Activated naive CD4-positive, alpha-beta T cell treated with anti-CD3 and anti-CD28 coated beads, Interleukin-2, amount 10 ng/mL, durations not matched to agents 7 days and 5 days (primary cell): ENCODE results near the gene WDR91.

Experiments
- CTCF ChIA-PET: fragments of 350-600 bp; sonication (Branson Sonifier 250); formaldehyde crosslinking; loops from one replicate; lab custom pipeline; 2021; ENCODE audit warnings: antibody characterized with exemption; lab: Charles Lee
- DNase-seq: peaks from one replicate; pipeline ENCODE4 v3.0.0-alpha.2; 2020
- H3K27ac Mint-ChIP-seq: one replicate; pipeline ENCODE4 v1.8.0; 2021; ENCODE audit warnings: mild to moderate bottlenecking, moderate library complexity, mixed read lengths
- H3K27me3 Mint-ChIP-seq: one replicate; pipeline ENCODE4 v1.8.0; 2021; ENCODE audit warnings: mild to moderate bottlenecking, mixed read lengths
- H3K36me3 Mint-ChIP-seq: one replicate; pipeline ENCODE4 v1.8.0; 2021; ENCODE audit warnings: mixed read lengths
- H3K4me1 Mint-ChIP-seq: one replicate; pipeline ENCODE4 v1.8.0; 2021; ENCODE audit warnings: mixed read lengths
- H3K4me3 Mint-ChIP-seq: one replicate; pipeline ENCODE4 v1.8.0; 2021; ENCODE audit warnings: mild to moderate bottlenecking, moderate library complexity, mixed read lengths
- H3K9me3 Mint-ChIP-seq: one replicate; pipeline ENCODE4 v1.8.0; 2021; ENCODE audit warnings: mixed read lengths

Gene WDR91

DNA sequence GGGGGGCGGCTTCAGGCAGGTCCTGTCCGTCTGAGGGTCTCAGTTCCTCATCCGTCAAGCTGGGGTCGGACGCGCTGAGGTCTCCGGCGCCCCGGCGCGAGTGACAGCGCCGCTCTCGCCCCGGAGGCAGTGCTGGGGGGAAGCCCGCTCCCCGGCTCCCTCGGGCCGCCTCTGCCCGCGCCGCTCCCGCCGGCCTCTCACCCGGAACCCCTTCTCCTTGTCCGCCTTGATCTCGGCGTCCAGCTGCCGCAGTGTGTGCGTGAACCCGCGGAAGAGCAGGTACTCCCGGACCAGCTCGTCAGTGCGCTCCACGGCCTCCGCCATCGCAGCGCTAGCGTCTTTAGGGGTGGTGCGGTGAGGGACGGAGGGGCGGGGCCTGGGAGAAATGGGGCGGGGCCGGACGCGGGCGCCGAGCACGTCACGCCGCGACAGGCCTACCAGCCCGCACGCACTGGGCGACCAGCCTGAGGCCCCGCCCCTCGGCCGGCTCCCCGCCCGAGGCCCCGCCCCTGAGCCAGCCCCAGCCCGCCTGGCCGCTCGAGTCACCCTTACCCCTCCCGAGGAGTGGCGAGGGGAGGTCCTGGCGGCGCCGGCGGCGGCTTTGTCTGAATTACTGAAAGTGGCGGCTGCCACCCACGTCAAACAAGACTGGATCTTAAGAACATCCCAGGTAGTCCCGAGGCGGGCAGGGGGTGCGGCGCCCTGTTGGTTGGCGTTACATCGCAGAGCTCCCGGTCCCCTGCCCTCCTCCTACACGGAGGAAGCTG lies at the start of gene WDR91:
TSS of gene WDR91 (minus strand) at position 348 of the 767 bp plus-strand sequence. CDS start at position 324, 24 bp downstream.
- Mint-ChIP-seq H3K36me3 (peaks cover under 1% of the 10 kb centered on the region), H3K27me3 (peaks cover 18% of the 10 kb centered on the region), H3K4me1 (peaks cover 27% of the 10 kb centered on the region), H3K4me3 (peak within 1 kb of the TSS; percentile 98), H3K9me3 (no peaks in the 10 kb centered on the region), H3K27ac (peak within 1 kb of the TSS; percentile 98)
- CTCF ChIA-PET = interaction anchor here (1.4 kb wide), 1 partner anchor 224 kb away, joined by 5 read pairs; no protein-coding TSS in a partner anchor
- DNase-seq = peak; percentile 96

DNA sequence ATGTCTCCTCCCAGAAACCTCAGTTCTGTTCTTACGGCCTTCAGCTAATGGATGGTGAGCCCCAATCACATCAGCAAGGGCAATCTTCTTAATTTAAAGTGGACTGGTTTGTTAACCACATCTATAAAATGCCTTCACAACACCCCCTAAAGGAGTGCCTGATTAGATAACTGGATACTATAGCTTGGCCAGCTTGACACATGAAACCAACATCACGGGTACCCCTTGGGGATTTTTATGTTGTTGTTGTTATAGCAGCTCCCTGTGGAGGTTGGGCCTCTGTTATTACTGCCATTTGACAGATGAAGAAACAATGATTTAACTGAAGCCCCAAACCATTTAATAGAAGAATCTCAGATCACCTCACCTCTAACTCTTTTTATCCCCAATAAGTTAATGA lies 49.1 kb upstream of the WDR91 start:
- no peak overlapping the region for H3K27ac Mint-ChIP-seq
- no peaks in the 10 kb centered on the region for H3K36me3 Mint-ChIP-seq
- no peaks in the 10 kb centered on the region for H3K4me1 Mint-ChIP-seq
- peaks cover 27% of the 10 kb centered on the region for H3K27me3 Mint-ChIP-seq
- DNase-seq = no peak
- H3K9me3 Mint-ChIP-seq = peaks cover 2% of the 10 kb centered on the region
- no peak overlapping the region for H3K4me3 Mint-ChIP-seq
- CTCF ChIA-PET = interaction anchor here (1.2 to 3.0 kb wide), 2 partner anchors 14 to 21 kb away, joined by 6 read pairs; no protein-coding TSS in a partner anchor

DNA sequence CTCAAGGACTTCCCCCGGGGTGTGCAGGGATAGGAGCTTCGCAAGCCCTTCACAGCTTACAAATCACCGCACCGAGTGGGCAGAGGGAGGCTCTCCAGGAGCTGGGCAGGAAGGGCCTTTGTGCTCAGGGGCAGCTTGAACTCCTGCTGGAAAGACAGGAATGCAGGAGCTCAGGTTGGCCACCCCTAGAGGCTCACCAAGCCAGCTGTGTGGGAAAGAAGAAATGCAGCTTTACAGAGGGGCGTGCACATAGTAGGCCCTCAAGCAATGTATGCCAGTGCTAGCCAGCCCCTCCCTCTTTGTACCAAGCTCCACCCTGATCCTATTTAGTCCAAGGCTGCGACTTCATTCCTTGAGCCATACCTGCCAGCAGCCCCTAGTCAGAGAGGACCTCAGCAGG lies 48.4 kb upstream of the WDR91 start:
- CTCF ChIA-PET = interaction anchor here (1.2 to 3.0 kb wide), 2 partner anchors 15 to 21 kb away, joined by 6 read pairs; no protein-coding TSS in a partner anchor
- H3K27ac Mint-ChIP-seq = no peak overlapping the region
- no peak for DNase-seq

DNA sequence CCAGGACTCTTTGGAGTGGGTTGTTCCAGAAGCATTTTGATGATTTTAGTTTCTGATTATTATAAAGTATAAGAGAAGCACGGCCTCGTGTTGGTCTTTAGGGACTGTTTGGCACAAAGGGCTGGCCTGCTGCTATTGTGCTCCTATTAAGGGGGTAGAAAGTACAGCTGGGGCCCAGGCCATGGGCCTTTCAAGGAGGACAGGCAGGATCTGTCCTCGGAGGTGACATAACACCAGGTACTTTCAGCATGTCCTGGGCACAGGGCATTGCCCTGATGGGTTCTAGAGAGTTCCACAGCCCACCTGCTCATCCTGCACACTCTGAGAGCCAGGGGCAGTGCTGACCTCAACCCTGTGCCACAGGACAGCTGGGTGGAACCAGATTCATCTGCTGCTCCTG lies 47.3 kb upstream of the WDR91 start:
- no peak for DNase-seq

More for the DNA sequence above, 48.4 kb upstream of the WDR91 start:
- H3K9me3 Mint-ChIP-seq = peaks cover 2% of the 10 kb centered on the region
- no peaks in the 10 kb centered on the region for H3K4me1 Mint-ChIP-seq
- H3K27me3 Mint-ChIP-seq = peaks cover 27% of the 10 kb centered on the region
- no peaks in the 10 kb centered on the region for H3K36me3 Mint-ChIP-seq
- H3K4me3 Mint-ChIP-seq = no peak overlapping the region

DNA sequence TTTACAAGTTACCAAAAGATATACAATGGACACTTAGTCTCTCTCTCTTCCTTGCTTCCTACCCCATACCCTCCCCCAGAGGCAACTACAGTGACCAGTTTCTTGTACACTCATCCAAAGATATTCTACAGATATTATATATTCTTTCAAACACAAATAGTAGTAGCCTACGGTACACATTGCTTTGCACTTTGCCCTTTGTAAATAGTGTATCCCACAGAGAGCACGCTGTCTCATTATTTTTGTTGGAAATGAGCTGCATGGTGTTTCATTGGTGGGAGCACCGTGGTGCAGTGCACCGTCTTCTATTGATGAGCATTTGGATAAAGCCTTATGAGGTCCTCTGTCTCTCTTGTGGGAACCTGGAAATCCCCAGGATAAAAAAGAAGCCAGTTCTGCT lies 46.5 kb upstream of the WDR91 start:
- Mint-ChIP-seq H3K27ac (no peak overlapping the region), H3K9me3 (peaks cover 2% of the 10 kb centered on the region), H3K27me3 (peaks cover 22% of the 10 kb centered on the region), H3K36me3 (no peaks in the 10 kb centered on the region), H3K4me1 (no peaks in the 10 kb centered on the region), H3K4me3 (no peak overlapping the region)
- no peak for DNase-seq
- CTCF ChIA-PET = interaction anchor here (1.1 kb wide), 1 partner anchor 17 kb away, joined by 6 read pairs; no protein-coding TSS in a partner anchor

More for the DNA sequence above, 47.3 kb upstream of the WDR91 start:
- CTCF ChIA-PET = interaction anchor here (1.0 to 1.1 kb wide), 2 partner anchors 16 to 21 kb away, joined by 4 to 6 read pairs; no protein-coding TSS in a partner anchor
- Mint-ChIP-seq H3K27me3 (peaks cover 23% of the 10 kb centered on the region), H3K36me3 (no peaks in the 10 kb centered on the region), H3K27ac (no peak overlapping the region), H3K9me3 (peaks cover 2% of the 10 kb centered on the region), H3K4me3 (no peak overlapping the region), H3K4me1 (no peaks in the 10 kb centered on the region)

DNA sequence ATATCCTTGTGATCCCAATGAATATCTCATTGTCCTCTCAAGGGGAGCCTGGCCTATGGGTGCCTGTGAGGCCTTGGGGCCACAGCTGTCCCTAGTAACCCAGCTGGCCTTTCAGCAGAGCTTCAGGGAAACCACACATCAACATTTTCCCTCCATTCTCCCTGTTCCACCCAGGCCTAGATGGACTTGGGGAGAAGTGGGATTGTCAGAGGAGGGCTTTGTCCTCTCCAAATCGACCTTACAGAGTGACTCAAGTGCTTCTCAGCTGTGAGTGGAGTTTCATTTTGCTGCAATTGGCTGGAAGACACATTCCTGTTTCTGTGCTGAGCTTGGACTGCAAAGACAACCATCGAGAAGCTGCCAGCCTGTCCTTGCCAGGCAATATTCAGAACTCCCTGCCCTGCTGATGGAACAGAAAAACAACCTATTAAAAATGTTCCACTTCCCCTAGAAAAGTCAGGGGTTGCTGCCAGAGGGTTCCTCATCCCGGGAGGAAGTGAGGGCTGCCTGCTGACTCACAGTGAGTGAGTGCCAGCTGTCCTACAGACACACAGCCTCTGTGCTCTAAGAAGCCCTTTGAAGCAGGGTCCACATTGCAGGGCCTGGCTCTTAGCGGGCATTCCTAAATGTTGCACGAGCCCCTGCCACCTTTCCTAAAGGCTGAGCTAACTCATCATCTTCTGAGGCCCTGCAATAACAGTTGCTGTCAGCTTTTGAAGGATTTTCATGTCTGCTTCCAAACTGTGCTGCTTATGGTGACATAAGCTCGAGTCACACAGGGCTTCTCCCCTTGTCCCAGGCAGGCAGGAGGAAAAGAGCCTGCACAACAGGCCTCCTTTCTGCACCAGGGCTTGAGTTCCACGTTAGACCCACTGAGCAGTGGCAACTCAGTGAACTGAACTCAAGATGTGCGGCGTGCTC lies 42.8 kb upstream of the WDR91 start:
- Mint-ChIP-seq H3K9me3 (no peaks in the 10 kb centered on the region), H3K27ac (no peak overlapping the region), H3K27me3 (peaks cover 11% of the 10 kb centered on the region), H3K4me1 (peaks cover 2% of the 10 kb centered on the region), H3K36me3 (no peaks in the 10 kb centered on the region), H3K4me3 (no peak overlapping the region)
- no peak for DNase-seq
- CTCF ChIA-PET = interaction anchor here (1.1 to 1.3 kb wide), 2 partner anchors 8 to 20 kb away, joined by 3 to 4 read pairs; no protein-coding TSS in a partner anchor

DNA sequence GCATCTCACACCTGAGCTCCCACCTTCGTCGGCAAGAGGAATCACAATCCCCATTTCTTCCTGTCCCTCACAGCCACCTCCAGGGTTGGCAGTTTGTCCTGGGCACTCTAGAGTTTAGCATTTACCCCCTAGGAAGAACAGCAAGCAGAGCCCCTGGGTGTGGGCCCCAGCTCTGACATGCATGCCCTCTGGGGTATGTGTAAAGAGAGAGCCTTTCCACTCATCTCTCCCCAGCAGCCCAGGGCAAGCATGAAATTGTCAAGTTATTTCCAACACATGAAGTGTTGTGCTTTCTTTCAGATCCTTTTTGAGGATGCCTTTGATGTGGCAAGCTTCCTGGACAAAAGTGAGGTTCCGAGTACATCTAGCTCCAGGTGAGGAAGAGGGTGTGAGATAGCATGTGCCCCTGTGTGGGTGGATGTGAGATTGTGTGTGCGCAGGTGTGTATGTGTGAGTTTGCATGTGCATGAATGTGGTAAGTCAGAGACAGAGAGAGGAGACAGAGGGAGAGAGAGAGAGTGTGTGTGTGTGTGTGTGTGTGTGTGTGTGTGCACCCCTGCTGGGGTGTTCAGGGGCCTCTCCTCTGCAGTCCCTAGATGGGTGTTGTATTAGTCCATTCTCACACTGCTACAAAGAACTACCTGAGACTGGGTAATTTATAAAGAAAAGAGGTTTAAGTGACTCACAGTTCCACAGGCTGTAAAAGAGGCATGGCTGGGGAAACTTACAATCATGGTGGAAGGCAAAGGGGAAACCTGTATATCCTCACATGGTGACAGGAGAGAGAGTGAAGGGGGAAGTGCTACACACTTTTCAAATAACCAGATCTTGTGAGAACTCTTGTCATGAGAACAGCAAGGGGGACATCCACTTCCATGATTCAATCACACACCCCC lies 40.4 kb upstream of the WDR91 start:
- Mint-ChIP-seq H3K36me3 (no peaks in the 10 kb centered on the region), H3K9me3 (no peaks in the 10 kb centered on the region), H3K27me3 (peaks cover 7% of the 10 kb centered on the region), H3K27ac (peak overlapping the region; percentile 15), H3K4me3 (no peak overlapping the region), H3K4me1 (peaks cover 2% of the 10 kb centered on the region)
- DNase-seq = no peak
- CTCF ChIA-PET = interaction anchor here (0.9 to 1.1 kb wide), 2 partner anchors 13 to 22 kb away, joined by 3 read pairs; no protein-coding TSS in a partner anchor

DNA sequence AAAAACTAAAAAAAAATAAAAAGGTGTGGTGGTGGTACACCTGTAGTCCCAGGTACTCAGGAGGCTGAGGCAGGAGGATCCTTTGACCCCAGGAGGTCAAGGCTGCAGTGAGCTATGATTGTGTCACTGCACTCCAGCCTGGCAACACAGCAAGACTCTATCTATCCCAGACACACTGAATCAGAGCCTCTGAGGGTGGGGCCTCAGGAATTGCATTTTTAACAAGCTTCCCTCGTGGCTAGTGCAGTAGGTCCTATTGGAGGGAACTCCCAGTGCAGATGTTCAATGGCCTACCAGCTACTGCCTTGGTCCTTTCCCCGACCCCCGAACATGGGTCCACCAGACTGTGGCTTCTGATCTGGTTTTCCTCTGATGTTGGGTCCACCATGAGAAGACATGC lies 37.2 kb upstream of the WDR91 start:
- H3K27me3 Mint-ChIP-seq = peaks cover 5% of the 10 kb centered on the region
- H3K4me3 Mint-ChIP-seq = no peak overlapping the region
- peaks cover 2% of the 10 kb centered on the region for H3K4me1 Mint-ChIP-seq
- no peaks in the 10 kb centered on the region for H3K36me3 Mint-ChIP-seq
- H3K9me3 Mint-ChIP-seq = no peaks in the 10 kb centered on the region
- no peak for DNase-seq
- CTCF ChIA-PET = no interaction called here
- no peak overlapping the region for H3K27ac Mint-ChIP-seq

DNA sequence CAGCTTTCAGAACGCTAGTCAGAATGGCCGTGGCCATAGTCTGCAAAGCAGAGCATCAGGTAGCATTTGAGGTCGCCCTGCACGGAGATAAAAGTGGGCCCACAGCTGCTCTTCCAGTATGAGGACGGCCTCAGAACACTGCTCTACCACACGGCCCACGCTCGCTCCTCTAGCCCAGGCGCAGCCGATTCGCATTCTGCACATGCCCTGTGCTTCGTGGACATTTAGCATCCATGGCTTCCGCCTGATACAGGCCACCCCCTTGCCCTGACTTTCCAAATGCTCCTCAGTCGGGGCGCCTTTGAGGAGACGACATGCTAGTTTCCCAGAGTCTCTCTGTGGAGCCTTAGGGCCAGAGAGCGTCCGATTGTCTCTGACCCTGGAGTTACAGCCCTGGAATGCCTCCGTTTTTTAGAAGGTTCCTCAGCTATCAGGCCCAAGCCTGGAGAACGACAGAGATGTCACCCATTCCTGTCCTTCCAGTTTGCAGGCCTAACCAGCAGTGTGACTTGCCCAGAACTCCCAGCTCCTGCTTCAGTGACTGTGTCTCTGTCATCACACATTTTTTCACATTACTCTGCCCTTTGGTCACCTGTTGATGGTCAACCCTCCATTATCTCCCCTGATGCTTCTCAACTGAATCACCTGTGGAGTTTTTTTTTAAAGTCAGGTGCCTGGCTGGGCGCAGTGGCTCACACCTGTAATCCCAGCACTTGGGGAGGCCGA lies 36.6 kb upstream of the WDR91 start:
- no peak overlapping the region for H3K4me3 Mint-ChIP-seq
- H3K36me3 Mint-ChIP-seq = no peaks in the 10 kb centered on the region
- H3K27ac Mint-ChIP-seq = no peak overlapping the region
- no peak for DNase-seq
- H3K27me3 Mint-ChIP-seq = peaks cover 10% of the 10 kb centered on the region
- peaks cover 2% of the 10 kb centered on the region for H3K4me1 Mint-ChIP-seq
- CTCF ChIA-PET = no interaction called here
- no peaks in the 10 kb centered on the region for H3K9me3 Mint-ChIP-seq

DNA sequence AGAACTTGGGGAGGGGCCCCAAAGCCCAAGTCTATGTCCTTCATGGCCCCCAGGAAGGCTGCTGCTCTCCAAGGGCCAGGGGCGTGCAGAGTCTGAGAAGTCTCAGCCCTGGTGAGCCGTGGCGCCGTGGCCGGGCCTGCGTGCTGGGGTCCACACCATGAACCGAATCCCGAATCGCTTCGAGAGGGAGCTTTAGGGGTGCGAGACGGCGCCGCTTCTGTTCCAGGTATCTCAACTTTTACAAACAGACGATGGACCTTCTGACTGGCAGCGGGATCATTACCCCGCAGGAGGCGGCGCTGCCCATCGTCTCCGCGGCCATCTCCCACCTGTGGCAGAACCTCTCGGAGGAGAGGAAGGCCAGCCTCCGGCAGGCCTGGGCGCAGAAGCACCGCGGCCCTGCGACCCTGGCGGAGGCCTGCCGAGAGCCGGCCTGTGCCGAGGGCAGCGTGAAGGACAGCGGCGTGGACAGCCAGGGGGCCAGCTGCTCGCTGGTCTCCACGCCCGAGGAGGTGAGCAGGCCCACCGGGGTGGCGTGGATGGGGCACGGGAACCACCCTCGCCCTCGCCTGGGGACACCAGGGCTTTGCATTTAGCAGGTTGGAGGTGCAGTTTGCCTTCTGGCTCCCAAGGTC lies 35.0 kb upstream of the WDR91 start:
- CTCF ChIA-PET = no interaction called here
- Mint-ChIP-seq H3K27me3 (peaks cover 18% of the 10 kb centered on the region), H3K9me3 (no peaks in the 10 kb centered on the region), H3K4me3 (no peak overlapping the region), H3K4me1 (no peaks in the 10 kb centered on the region), H3K27ac (no peak overlapping the region), H3K36me3 (no peaks in the 10 kb centered on the region)
- no peak for DNase-seq

DNA sequence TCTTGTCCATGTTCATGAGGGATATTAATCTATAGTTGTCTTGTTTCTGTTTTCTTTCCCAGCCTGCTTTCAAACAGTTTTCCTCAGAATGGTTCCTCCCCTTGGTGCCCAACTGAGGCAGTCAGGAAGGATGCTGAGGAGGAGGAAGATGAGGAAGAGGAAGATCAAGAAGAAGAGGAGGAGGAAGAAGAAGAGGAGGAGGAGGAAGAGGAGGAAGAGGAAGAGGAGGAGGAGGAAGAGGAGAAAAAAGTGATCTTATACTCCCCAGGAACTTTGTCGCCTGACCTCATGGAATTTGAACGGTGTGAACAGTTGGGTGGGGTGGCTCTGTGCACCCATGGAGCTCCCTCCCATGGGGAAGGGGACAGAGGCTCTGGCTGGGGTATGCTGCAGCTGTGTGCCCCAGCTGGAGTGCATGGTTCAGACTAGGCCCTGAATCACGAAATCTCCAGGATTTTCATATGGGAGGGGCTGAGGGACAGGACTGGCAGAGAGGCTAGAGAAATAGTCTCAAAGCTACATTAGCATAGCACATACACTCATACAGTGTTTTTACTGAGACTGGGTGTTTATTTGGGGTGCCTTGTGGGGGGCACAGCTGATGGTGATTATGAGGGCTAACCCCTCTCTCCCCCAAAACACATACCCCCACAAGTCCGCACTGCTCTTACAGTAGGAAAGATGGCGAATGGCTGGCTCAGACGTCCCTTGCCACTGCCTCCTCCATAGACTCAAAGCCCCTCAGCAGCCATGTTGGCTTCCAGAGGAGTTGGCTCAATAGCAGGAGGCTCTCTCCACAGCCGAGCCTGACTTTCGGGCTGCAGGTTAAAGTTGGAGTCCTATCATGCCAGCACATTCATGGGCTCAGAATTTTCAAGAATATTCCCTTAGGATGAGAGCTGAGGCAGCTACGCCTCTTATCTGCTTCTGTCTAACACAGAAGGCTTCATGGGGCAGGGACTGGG lies 34.2 kb upstream of the WDR91 start:
- H3K9me3 Mint-ChIP-seq = no peaks in the 10 kb centered on the region
- H3K4me3 Mint-ChIP-seq = no peak overlapping the region
- no peaks in the 10 kb centered on the region for H3K36me3 Mint-ChIP-seq
- H3K27me3 Mint-ChIP-seq = peaks cover 22% of the 10 kb centered on the region
- no peaks in the 10 kb centered on the region for H3K4me1 Mint-ChIP-seq
- no peak overlapping the region for H3K27ac Mint-ChIP-seq
- no peak for DNase-seq
- CTCF ChIA-PET = no interaction called here
